Panc1 (cell line): ENCODE results near the gene PRRC2C. TPM values are rescaled to one million over a fixed set of nuclear protein-coding genes. Genes with fewer than 3 reads are reported as not detected.
"Not testable (repeated sequence)": the region's sequence is repeated elsewhere in the genome, so short reads cannot be mapped to it uniquely, and the experiment has no call there.

Source experiments
- ATAC-seq: fragments of 200-7000 bp; cut with Tn5 transposase; 2 replicates; pipeline ENCODE4 v1.9.1; 2020; ENCODE audit warnings: mild to moderate bottlenecking, moderate library complexity
- Bru-seq: library from RNA; stranded (reverse); fragments of 400-500 nt; gene quantifications from one replicate; lab custom pipeline; 2021; lab: Mats Ljungman, UMichigan
- BruChase-seq, 2 experiments: library from RNA; stranded (reverse); fragments of 400-500 nt; gene quantifications; one replicate each; lab custom pipeline; 2021; lab: Mats Ljungman, UMichigan
- BruUV-seq: library from RNA; stranded (reverse); fragments of 400-500 nt; replicated peaks from 2 replicates; lab custom pipeline; 2021; lab: Mats Ljungman, UMichigan
- CTCF ChIA-PET: fragments of 300-600 bp; sonication (Branson Sonifier 250); formaldehyde crosslinking; loops from one replicate; lab custom pipeline; 2022; ENCODE audit warnings: antibody characterized with exemption; lab: Charles Lee
- POLR2A ChIA-PET: fragments of 300-600 bp; sonication (Branson Sonifier 250); formaldehyde crosslinking; loops from one replicate; lab custom pipeline; 2022; ENCODE audit warnings: antibody characterized with exemption; lab: Charles Lee
- DNase-seq: peaks from one replicate; pipeline ENCODE4 v3.0.0-alpha.2; 2010; ENCODE audit warnings: low read depth, low spot score
- H3K27ac ChIP-seq: 2 replicates; pipeline ENCODE4 v1.5.1; 2011; ENCODE audit warnings: mild to moderate bottlenecking, low read length, inconsistent platforms
- H3K27me3 ChIP-seq: fragments of 200-500 bp; sonication (Bioruptor generic); 2 replicates; pipeline ENCODE4 v1.6.0; 2014; ENCODE audit warnings: low read length, inconsistent platforms; ENCODE audit not compliant: control insufficient read depth, insufficient read depth
- H3K36me3 ChIP-seq: fragments of 200-500 bp; sonication (Bioruptor generic); 2 replicates; pipeline ENCODE4 v1.5.1; 2014; ENCODE audit warnings: inconsistent platforms, mild to moderate bottlenecking, low read length, moderate library complexity; ENCODE audit not compliant: control insufficient read depth, insufficient read depth
- H3K4me1 ChIP-seq: 2 replicates; pipeline ENCODE4 v1.5.1; 2011; ENCODE audit warnings: inconsistent platforms, mild to moderate bottlenecking, low read length, moderate library complexity; ENCODE audit not compliant: control insufficient read depth, insufficient read depth
- H3K4me3 ChIP-seq, 2 experiments: 2 replicates each; pipeline ENCODE4 v1.5.1; 2011 to 2012; ENCODE audit warnings: low read depth in 2 of 2, low read length in 2 of 2, mild to moderate bottlenecking in 2 of 2, inconsistent platforms in 1 of 2, moderate library complexity in 1 of 2
- H3K9me3 ChIP-seq: fragments of 200-500 bp; sonication (Bioruptor generic); 2 replicates; pipeline ENCODE4 v1.5.1; 2014; ENCODE audit warnings: low read depth, mild to moderate bottlenecking, inconsistent platforms, low read length, moderate library complexity; ENCODE audit not compliant: control insufficient read depth, insufficient read depth
- POLR2AphosphoS5 ChIP-seq: IDR thresholded peaks from 2 replicates; pipeline ENCODE4 v1.6.1; 2012; ENCODE audit warnings: mild to moderate bottlenecking, low read depth, low read length, moderate library complexity
- SIN3A ChIP-seq: IDR thresholded peaks from 2 replicates; pipeline ENCODE4 v1.6.1; 2012; ENCODE audit warnings: low read depth, mild to moderate bottlenecking, low read length, moderate library complexity, borderline replicate concordance; ENCODE audit not compliant: insufficient read depth
- TCF7L2 ChIP-seq: IDR thresholded peaks from 2 replicates; pipeline ENCODE4 v1.6.1; 2011; ENCODE audit warnings: mild to moderate bottlenecking, low read depth, low read length, inconsistent platforms
- in situ Hi-C: cut with HindIII; loops from 2 replicates; pipeline ENCODE4 v1.10.0; 2016; ENCODE audit warnings: low sequenced_read_pairs, low pct_unique_long_range_greater_than_20kb
- intact Hi-C: fragments of 100-400 bp; cut with micrococcal nuclease; formaldehyde crosslinking; loops from one replicate; pipeline ENCODE4 v1.10.0; 2022; ENCODE audit not compliant: unreplicated experiment
- long read RNA-seq: library from polyadenylated mRNA; unstranded; transcript quantifications from one replicate; pipeline ENCODE4 v2.0.0, GENCODE V29; 2021; ENCODE audit not compliant: unreplicated experiment
- polyA plus RNA-seq: library from polyadenylated mRNA; unstranded; fragments of >200 nt; gene quantifications from one replicate; pipeline ENCODE4 v1.2.1, GENCODE V29; 2012; ENCODE audit warnings: missing spikeins; ENCODE audit not compliant: insufficient read length
- total RNA-seq: library from RNA; stranded (reverse); gene quantifications from one replicate; pipeline ENCODE4 v1.2.1, GENCODE V29; 2021; ENCODE audit not compliant: unreplicated experiment
- TF ChIP-seq, protein P1 (sequence below), 2 experiments: IDR thresholded peaks; 2 replicates each; pipeline ENCODE4 v1.6.1; 2011 to 2012; ENCODE audit warnings: low read depth in 2 of 2, control low read depth in 1 of 2, low read length in 1 of 2, mild to moderate bottlenecking in 1 of 2, moderate library complexity in 1 of 2; ENCODE audit not compliant: insufficient read depth in 1 of 2
- TF ChIP-seq, protein P2 (sequence below): fragments of 450-650 bp; IDR thresholded peaks from 2 replicates; pipeline ENCODE4 v1.5.1; 2017; ENCODE audit warnings: mild to moderate bottlenecking

PRRC2C gene
- total RNA-seq (145 TPM), Bru-seq, nascent RNA (percentile 96 among the genes with signal in this experiment), BruChase-seq, experiment 1, labeled RNA remaining after a 2-hour chase (percentile 96 among the genes with signal in this experiment), BruChase-seq, experiment 2, labeled RNA remaining after a 6-hour chase (percentile 97 among the genes with signal in this experiment)
- 44.7 TPM for polyA plus RNA-seq
- long read RNA-seq, transcript PRRC2C-208 (12 exons, 1,931 nt) = major isoform, 10 of 227 reads
- long read RNA-seq, partial matches to known transcripts = 181 of 227 reads
- long read RNA-seq, other reads (novel, unspliced or antisense) = 32 of 227 reads

DNA sequence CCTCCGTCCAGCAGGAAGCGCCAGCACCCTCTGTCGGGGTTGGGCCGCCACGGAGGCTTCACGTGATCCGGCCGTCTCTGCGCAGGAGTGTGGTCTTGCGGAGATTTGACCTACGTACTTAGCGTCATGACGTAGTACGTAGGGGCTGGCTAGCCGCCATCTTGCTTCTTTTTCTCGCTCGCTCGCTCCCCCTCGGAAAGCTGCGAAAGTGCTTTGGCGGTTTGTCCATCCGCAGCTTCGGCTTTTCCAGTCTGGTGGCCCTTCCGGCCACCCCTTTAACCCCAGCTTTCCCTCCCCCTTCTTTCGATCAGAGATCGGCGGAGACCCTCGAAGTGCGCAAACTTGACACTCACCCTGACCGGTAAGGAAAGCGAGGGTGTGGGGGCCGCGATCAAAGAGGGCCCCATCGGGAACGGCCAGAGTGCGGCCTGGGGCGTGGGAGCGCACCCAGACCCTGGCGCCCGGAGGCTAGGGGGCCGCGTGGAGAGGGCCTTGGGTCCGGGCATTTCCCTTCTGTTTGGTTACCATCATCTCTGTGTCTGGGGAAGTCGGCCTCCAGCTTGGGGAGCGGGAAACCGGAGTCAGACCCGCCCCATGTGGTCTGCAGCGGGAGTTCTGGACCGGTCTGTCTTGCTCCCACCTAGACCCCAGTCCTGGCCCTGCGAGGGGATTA lies at the start of gene PRRC2C:
TSS of gene PRRC2C (plus strand) at position 156 of the 673 bp plus-strand sequence. CDS start 26,559 bp downstream, outside the sequence.
- Histone ChIP-seq H3K27ac (peak within 1 kb of the TSS; percentile 98), H3K9me3 (no peaks in the 10 kb centered on the region), H3K4me1 (peaks cover 22% of the 10 kb centered on the region), H3K4me3 (peak within 1 kb of the TSS; percentile 69 to 97), H3K27me3 (no peaks in the 10 kb centered on the region), H3K36me3 (peaks cover 8% of the 10 kb centered on the region; the same call in 1 of the 2 replicates)
- ATAC-seq (peak; percentile 99), DNase-seq (peak; percentile 93)
- ChIA-PET CTCF (interaction anchor here (0.5 kb wide), 1 partner anchor 1030 kb away, joined by 3 read pairs; no protein-coding TSS in a partner anchor), POLR2A (interaction anchor here (0.6 kb wide), 1 partner anchor 190 kb away, joined by 4 read pairs; no protein-coding TSS in a partner anchor)
- BruUV-seq = no TSS peak
- TF ChIP-seq, protein P1, sequence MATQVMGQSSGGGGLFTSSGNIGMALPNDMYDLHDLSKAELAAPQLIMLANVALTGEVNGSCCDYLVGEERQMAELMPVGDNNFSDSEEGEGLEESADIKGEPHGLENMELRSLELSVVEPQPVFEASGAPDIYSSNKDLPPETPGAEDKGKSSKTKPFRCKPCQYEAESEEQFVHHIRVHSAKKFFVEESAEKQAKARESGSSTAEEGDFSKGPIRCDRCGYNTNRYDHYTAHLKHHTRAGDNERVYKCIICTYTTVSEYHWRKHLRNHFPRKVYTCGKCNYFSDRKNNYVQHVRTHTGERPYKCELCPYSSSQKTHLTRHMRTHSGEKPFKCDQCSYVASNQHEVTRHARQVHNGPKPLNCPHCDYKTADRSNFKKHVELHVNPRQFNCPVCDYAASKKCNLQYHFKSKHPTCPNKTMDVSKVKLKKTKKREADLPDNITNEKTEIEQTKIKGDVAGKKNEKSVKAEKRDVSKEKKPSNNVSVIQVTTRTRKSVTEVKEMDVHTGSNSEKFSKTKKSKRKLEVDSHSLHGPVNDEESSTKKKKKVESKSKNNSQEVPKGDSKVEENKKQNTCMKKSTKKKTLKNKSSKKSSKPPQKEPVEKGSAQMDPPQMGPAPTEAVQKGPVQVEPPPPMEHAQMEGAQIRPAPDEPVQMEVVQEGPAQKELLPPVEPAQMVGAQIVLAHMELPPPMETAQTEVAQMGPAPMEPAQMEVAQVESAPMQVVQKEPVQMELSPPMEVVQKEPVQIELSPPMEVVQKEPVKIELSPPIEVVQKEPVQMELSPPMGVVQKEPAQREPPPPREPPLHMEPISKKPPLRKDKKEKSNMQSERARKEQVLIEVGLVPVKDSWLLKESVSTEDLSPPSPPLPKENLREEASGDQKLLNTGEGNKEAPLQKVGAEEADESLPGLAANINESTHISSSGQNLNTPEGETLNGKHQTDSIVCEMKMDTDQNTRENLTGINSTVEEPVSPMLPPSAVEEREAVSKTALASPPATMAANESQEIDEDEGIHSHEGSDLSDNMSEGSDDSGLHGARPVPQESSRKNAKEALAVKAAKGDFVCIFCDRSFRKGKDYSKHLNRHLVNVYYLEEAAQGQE (IDR thresholded peaks at IDR 0.05; ENCODE audit: insufficient read depth in 1 of 2, low read depth in 2 of 2, low read length in 1 of 2) = peak in 1 of 2 experiments; percentile 27; a peak in 1 of 4 replicates
- TF ChIP-seq POLR2AphosphoS5 = peak; percentile 83
- no peak for TF ChIP-seq SIN3A
- TF ChIP-seq, protein P2, sequence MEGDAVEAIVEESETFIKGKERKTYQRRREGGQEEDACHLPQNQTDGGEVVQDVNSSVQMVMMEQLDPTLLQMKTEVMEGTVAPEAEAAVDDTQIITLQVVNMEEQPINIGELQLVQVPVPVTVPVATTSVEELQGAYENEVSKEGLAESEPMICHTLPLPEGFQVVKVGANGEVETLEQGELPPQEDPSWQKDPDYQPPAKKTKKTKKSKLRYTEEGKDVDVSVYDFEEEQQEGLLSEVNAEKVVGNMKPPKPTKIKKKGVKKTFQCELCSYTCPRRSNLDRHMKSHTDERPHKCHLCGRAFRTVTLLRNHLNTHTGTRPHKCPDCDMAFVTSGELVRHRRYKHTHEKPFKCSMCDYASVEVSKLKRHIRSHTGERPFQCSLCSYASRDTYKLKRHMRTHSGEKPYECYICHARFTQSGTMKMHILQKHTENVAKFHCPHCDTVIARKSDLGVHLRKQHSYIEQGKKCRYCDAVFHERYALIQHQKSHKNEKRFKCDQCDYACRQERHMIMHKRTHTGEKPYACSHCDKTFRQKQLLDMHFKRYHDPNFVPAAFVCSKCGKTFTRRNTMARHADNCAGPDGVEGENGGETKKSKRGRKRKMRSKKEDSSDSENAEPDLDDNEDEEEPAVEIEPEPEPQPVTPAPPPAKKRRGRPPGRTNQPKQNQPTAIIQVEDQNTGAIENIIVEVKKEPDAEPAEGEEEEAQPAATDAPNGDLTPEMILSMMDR = peak; percentile 93
- TF ChIP-seq TCF7L2 = no peak; the same call in 1 of the 2 replicates
- intact Hi-C loops (no loop called here), in situ Hi-C loops (no loop called here)

DNA sequence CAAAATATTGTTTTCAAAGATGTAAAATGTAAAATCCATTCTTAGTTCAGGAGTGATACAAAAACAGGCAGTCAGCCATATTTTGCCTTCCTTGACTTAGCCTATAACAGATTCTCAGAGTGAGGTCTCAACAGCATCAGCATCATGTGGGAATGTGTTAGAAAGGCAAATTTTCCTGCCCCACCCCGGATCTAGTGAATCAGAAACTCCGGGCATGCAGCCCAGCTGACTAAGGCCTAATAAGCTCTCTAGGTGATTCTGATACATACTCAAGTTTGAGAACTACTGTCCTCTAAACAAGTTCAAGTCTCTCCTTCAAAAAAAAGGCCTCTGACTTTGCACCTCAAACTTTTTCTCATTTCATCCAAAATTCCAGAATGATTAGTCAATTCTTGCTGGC lies 46.9 kb upstream of the PRRC2C start:
- Histone ChIP-seq H3K9me3 (no peaks in the 10 kb centered on the region), H3K27ac (no peak overlapping the region), H3K27me3 (no peaks in the 10 kb centered on the region), H3K4me1 (no peaks in the 10 kb centered on the region), H3K36me3 (no peaks in the 10 kb centered on the region), H3K4me3 (no peak overlapping the region)
- BruUV-seq = no TSS peak
- ChIA-PET CTCF (no interaction called here), POLR2A (no interaction called here)
- in situ Hi-C loops = no loop called here
- intact Hi-C loops = no loop called here
- TF ChIP-seq, protein P1 (IDR thresholded peaks at IDR 0.05; ENCODE audit: insufficient read depth in 1 of 2, low read depth in 2 of 2, low read length in 1 of 2) = no peak
- TF ChIP-seq TCF7L2 = no peak
- TF ChIP-seq POLR2AphosphoS5 = no peak
- TF ChIP-seq, protein P2 = no peak
- no peak for TF ChIP-seq SIN3A
- peak; percentile 91 for DNase-seq
- ATAC-seq = peak; percentile 58; the same call in 1 of the 2 replicates

DNA sequence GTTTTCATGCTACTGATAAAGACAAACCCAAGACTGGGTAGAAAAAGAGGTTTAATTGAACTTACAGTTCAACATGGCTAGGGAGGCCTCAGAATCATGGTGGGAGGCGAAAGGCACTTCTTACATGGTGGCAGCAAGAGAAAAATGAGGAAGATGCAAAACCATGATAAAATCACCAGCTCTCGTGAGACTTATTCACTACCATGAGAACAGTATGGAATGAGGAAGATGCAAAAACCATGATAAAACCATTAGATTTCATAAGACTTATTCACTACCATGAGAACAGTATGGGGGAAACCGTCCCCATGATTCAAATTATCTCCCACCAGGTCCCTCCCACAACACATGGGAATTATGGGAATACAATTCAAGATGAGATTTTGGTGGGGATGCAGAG lies 45.1 kb upstream of the PRRC2C start:
- H3K4me3 ChIP-seq, H3K4me1 ChIP-seq, BruUV-seq, H3K27ac ChIP-seq, POLR2A ChIA-PET, intact Hi-C loops, H3K27me3 ChIP-seq, ATAC-seq, in situ Hi-C loops, H3K9me3 ChIP-seq, CTCF ChIA-PET, H3K36me3 ChIP-seq, DNase-seq: not testable (repeated sequence)
